ENCODE results near the gene APOC3.

The APOC3 gene

DNA sequence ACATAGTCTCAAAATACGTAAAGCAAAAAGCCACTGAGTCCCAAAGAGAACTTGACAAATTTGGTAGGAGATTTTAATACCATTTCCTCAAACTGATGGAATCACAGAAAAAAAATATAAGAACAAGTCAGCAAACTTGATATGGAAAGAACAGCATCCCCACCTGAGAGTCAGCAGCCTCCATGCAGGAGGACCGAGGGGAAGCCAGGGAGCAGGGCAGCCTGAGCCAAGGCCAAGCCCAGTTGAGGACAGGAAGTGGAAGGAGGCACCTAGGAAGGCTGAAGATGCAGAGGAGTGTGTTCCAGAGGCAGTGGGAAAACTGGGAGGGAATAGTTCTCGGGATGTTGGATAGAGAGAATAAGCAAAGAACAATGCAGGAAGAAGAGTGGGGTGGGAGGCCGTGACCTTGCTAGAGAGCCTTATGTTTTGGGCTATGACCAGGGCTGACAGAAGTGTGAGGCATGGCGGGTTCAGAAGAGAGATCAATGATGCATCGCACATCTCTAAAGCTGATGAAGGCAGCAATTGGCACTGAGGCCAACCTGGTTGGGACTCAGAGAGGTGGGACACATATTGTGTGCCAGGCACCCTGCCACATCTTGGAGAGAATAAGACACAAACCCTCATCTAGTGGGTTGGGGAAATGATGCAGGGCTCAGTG lies 22.0 kb upstream of the APOC3 start:
- no peak for DNase-seq

DNA sequence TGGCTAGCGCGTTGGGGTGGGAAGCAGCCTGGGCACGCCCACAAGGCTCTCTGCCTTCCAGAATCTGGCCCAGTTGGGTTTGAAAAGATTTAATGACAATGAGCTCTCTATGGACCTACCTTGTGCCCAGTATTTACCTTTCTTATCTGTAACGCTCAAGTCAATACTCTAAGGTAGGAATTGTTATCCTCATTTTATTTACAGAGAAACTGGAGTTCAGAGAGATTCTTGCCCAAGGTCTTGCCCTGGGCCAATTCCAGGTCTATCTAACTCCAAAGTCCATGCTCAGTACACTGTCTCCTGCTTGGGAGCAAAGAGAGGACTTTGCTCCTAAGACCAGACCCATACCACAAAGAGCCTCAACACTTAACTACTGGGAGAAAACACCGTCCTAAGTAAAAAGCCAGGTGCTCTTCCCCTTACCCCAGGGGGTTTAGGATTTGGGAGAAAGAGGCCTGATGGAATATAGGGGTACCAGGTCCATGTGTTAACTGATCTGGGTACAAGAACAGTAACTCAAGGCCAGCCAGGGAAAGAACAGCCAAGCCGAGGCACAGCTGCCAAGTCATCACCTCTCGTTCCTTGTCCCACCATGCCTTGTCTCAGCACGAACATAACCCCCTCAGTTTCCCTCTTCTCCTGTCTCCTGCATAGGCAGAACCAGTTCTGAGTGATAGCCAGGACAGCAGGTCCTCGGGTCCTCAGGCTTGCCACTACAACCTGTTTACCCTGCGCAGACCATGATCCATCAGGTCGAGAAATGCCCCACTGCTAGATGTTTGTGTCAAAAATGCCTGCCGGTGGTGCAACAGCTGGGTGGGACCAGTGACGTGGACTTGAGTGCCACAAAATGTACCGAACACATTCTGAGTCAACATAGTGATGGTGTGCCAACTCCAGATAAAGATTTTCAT lies 21.2 kb upstream of the APOC3 start:
- DNase-seq = no peak

DNA sequence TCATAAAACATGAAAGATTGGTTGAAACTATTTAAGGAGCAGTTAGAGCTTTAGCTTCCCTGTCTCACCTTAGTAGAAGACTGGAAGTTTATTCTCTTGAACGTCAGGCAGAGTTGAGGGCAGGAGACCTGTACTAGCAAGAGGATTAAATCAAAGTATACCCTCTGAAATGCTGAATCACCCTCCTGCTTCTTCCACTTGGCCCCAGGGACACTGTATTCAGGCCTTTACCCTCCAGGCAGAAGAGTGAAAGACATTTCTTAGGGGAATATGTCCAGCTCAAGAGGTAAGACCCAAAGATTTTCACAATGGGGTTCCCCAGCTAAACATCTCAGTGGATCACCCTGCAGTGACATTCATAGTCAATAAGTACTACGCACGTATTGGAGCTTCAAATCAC lies 18.5 kb upstream of the APOC3 start:
- no peak for DNase-seq

DNA sequence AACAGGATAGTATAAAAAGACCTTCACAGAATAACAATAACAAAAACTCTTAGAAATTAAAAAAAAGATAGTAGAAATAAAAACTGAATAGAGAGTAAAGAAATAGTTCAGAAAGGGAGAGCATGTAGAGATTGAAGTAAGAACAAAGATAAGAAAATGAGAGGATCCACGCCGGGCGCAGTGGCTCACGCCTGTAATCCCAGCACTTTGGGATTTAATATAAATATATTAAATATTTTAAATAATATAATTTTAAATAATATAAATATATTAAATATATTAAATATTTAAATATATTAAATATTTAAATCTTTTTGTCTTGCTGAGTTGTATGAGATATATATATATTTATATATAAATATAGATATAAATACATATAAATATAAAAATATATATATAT lies 17.6 kb upstream of the APOC3 start:
- no peak for DNase-seq

DNA sequence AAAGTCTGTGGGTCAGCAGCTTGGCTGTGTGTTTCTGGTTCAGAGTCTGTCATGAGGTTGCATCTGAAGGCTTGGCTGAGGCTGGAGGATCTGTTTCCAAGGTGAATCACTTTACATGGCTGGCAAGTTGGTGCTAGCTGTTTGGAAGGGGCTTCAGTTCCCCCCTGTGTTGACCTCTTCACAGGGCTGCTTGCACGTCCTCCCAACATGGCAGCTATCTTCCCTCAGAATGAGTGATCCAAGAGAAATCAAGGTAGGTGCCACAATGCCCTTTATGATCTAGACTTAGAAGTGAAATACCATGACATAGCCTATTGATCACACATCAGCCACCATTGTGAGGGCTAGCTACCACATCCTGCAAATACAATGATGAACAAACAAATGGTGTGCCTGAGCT lies 16.5 kb upstream of the APOC3 start:
- DNase-seq = no peak

DNA sequence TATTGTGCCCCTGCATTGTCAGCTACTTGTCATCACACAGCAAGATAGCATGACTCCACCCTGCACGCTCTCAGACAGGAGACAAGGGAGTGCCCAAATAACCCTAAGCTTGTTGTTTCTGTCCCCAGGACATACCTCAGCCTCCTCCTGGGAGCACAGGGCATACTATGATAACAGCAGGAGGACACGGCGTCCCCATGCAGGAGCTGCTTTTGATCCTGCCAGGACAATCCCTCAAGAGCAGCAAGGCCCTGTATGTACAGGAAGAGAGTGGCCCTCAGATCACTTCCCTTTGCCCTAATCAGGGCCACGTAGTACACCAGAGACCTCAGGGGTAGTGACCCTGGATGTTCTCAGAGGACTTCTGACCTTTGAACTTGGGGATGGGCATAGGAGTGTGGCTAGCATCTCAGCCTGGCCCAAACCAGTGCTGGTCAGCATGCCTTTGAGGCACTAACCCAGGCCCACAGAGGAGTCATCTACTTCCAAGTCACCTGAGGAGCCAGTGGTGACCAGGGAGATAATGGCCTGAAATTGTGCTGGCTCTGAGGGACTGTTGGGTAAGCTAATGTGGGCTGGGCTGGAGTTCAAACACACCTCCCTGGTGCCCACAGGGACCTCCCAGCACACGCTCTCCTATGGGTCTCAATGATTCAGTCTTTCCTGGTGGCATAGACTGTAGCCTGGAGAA lies 15.8 kb upstream of the APOC3 start:
- DNase-seq = no peak

DNA sequence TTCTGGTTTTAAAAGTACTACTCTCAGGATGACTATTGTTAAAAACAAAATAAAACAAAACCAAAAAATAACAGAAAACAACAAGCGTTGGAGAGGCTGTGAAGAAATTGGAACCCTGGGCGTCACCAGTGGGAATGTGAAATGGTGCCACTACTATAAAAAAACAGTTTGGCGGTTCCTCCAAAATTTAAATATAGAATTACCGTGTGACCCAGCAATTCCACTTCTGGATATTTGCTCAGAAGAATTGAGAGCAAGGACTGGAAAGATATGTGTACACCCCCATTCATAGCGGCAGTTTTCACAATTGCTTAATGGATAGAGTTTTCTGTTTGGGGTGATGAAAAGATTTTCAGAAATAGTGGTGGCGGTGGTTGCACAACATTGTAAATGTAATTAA lies 15.2 kb upstream of the APOC3 start:
- DNase-seq = no peak

DNA sequence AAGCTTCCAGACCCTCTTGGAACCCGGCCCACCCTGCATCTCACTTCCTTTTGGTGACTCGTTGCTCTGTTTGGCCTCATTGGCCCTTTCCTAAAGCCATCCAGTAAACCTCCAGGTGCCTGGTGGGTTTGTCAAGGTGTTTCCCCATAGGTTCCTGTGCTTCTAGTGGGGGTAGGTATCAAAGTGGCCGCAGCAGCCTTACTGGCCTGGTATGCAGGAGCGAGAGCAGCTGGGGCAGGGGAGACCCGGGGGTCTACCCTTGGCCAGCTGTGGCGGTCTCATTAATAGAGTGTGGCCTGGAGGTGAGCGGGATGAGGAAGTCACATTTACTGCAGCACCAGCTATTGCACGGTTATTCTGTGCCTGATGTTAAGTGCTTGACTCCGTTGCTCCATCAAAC lies 10.7 kb upstream of the APOC3 start:
- DNase-seq = no peak

DNA sequence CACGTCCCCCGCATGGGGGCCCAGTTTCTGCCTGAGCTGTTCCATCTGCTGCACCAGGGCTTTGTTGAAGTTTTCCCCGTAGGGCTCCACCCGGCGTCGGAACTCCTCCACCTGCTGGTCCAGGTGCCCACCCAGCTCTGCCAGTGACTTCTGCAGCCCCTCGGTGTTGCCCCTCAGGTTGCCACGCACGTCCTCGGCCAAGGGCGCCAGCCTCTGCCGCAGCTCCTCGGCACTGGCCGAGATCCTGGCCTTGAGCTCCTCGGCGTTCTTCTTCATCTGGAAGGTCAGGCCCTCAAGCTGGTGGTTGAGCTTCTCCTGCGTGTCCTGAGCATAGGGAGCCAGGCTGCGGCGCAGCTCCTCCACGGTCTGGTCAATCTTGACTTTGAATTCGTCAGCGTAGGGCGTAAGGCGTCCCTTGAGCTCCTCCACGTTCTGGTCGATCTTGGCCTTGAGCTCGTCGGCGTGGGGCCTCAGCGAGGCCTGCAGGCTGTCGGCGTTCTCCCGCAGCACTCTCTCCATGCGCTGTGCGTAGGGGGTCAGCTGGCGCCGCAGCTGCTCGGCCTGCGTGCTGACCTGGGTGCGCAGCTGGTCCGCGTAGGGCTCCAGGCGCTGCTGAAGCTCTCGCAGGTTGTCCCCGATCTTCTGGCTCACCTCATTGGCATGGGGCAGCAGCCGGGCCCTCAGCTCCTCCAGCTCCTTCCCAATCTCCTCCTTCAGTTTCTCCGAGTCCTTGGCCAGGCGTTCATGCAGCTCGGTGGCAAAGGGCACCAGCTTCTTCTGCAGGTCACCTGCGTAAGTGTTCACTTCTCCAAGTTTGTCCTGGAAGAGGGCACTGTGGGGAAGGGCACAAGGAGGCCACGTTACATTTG lies 8.4 kb upstream of the APOC3 start:
- no peak for DNase-seq

DNA sequence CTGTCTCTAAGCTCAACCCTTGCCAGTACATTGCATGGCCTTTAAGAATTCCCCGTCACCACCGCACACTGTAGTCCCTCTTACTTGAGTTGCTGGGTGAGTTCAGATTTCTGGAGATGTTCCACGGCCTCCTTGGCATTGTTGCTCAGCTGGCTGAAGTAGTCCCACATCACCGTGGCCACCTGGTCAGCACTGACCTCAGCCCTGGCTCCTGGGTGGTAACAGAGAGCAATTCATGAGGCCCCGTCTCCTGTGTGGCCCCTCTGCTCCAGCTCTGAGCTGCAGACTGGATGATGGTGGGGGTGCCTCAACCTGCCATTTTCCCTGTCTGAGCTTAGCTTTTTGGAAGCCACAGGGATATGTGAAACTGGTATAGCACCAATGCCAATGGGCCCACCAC lies 7.1 kb upstream of the APOC3 start:
- DNase-seq = no peak

DNA sequence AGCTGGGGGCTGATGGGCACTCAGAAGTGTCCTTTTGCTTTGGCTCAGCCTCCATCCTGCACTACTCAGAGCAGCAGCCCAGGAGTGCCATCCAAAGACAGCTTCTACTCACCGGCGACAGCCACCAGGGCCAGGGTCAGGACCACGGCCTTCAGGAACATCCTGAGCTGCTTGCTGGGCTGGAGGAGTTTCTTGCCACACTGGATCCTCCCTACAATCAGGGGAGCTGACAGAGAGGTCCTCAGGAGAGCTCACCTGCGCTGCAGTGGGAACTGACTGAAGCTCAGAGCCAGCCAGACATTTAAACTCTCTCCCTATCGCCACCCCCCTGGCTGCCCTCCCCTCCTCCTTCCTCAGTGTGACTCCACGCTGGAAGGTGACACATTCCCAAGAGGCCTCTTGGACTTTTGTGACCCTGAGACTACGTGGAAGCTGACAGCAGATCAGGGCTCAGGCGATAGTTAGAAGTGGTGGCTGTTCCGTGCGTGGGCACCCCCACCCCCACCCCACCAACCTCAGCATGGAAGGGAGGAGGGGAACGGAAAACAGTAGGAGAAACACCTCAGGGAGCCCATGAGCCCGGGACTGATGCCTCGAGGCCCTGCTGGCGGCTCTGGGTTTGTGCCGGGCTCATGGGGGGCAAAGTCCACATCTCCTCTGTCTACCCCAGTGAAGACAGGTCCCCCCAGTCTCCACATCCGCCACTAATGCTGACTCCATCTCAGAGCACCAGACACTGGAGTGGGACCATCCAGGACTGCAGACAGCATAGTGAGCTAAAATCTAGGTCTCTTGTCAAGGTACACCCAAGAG lies 6.5 kb upstream of the APOC3 start, which contains the start of gene APOA4:
Gene APOA4 (minus strand): TSS at position 274 of the 813 bp plus-strand sequence. CDS start 113 bp downstream, at position 161.
- no peak for DNase-seq

DNA sequence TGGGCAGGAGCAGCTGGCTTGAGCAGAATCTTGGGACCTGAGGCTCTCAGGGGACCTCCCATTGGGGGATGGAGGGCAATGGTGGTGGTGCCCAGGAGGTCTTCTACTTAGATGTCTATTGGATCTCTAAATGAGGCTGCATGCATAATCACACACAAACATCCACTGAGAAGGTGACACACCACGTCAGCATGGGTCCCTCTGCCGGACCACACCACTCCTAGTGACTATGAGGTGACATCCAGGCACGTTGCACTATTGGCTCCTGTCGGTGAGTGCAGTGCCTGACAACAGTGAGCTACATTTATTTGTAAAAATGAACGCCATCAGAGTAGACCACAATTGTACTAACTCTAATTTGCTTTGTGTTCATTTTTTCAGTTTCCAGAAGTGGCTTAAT lies 4.3 kb upstream of the APOC3 start:
- DNase-seq = no peak

DNA sequence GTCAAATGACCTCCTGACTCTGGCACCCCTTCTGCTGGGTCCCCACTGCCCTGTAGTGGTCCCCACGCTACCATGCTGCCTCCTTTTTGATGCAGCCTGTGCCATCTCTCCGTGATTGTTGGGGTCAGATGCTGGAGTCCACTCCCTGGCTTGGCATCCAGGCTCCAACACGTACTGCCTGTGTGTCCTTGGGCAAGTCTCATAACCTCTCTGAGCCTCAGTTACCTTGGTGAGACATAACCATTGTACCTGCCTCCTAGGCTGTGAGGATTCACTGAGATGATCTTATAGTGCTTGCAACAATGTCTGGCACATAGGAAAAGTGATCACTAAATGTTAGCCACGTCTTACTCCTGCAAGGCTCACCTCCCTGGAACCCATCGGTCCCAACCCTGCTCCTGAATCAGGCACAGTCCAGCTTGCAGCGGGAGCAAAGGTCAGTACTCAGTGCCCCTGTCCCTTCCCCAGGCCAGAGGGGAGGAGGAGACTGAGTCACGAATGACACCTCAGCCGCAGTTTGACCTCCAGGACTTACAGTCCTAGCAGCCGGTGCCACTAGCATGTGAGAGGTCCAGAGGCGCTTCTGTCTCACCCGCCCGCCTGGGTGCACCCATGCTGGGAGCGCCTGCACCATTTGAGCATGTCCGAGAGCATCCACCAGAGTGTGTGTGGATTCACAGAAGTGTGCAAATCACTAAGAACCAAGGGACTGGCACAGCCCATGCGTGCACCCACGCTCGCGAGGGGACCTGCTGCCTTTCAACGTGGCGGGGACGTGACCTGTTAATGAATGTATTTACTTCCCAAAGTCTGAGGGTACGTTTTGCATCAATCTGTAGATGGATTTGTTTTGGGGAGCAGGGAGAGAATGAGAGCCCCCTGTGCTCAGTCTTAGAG lies 3.6 kb upstream of the APOC3 start:
- no peak for DNase-seq

DNA sequence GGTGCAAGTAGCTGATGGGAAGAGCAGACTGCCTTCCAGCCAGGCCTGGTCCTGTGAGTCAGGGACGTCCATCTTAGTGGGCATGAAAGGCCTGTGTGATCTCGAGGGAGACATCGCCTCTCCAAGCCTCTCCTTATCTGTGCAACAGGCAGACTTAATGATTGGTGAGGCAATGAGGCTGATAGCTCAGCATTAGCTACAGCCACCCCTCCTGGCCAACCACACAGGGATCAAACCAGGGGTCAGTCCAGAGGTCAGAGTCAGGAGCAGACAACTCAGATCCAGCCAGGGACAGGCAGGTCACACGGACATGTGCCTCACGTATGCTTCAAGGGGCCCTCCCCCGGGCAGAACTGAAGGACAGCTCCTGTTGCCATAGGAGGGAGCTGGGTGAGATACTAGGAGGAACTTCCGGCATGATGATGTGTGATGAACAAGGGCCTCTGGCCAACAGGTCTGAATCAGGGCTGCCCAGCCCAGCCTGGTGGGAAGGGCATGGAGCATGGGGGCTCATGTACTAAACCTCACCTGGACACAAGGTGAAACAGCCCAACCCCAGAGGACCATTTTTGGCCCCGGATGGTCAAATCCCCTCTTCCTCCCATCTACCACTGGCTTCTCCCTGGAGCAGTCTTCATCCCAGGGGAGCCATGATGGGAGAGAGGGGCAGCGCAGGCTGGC lies 2.8 kb upstream of the APOC3 start:
- no peak for DNase-seq

DNA sequence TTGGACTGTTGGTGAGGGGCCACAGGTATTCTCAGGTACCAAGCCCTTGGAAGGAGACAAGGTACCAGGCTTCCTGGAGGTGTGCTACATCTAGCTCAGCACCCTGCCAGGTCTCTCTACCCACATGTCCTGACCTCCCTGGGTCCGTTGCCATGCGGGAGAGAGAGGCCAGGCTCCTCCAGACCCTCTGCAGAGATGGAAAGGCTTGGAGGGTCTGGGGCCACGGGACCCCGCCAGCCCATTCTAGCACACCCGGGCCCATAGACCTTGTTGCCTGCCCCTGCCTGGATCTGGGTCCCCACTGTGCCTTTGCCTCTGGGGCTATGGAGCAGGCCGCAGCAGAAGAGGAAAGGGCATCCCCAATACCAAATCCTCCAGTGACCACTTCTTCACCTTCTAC lies 2.2 kb upstream of the APOC3 start:
- no peak for DNase-seq

DNA sequence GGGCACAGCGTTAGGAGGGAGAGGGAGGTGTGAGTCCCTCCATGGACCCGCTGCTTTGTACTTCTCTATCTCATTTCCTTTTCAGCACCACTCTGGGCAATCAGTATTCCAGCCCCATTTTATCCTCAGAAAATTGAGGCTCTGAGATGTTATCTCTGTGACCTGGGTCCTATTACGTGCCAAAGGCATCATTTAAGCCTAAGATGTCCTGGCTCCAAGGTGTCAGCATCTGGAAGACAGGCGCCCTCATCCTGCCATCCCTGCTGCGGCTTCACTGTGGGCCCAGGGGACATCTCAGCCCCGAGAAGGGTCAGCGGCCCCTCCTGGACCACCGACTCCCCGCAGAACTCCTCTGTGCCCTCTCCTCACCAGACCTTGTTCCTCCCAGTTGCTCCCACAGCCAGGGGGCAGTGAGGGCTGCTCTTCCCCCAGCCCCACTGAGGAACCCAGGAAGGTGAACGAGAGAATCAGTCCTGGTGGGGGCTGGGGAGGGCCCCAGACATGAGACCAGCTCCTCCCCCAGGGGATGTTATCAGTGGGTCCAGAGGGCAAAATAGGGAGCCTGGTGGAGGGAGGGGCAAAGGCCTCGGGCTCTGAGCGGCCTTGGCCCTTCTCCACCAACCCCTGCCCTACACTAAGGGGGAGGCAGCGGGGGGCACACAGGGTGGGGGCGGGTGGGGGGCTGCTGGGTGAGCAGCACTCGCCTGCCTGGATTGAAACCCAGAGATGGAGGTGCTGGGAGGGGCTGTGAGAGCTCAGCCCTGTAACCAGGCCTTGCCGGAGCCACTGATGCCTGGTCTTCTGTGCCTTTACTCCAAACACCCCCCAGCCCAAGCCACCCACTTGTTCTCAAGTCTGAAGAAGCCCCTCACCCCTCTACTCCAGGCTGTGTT lies 829 bp upstream of the APOC3 start:
- DNase-seq = no peak

DNA sequence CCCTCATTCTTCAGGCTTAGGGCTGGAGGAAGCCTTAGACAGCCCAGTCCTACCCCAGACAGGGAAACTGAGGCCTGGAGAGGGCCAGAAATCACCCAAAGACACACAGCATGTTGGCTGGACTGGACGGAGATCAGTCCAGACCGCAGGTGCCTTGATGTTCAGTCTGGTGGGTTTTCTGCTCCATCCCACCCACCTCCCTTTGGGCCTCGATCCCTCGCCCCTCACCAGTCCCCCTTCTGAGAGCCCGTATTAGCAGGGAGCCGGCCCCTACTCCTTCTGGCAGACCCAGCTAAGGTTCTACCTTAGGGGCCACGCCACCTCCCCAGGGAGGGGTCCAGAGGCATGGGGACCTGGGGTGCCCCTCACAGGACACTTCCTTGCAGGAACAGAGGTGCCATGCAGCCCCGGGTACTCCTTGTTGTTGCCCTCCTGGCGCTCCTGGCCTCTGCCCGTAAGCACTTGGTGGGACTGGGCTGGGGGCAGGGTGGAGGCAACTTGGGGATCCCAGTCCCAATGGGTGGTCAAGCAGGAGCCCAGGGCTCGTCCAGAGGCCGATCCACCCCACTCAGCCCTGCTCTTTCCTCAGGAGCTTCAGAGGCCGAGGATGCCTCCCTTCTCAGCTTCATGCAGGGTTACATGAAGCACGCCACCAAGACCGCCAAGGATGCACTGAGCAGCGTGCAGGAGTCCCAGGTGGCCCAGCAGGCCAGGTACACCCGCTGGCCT lies 641 bp downstream of the APOC3 start:
- no peak for DNase-seq

DNA sequence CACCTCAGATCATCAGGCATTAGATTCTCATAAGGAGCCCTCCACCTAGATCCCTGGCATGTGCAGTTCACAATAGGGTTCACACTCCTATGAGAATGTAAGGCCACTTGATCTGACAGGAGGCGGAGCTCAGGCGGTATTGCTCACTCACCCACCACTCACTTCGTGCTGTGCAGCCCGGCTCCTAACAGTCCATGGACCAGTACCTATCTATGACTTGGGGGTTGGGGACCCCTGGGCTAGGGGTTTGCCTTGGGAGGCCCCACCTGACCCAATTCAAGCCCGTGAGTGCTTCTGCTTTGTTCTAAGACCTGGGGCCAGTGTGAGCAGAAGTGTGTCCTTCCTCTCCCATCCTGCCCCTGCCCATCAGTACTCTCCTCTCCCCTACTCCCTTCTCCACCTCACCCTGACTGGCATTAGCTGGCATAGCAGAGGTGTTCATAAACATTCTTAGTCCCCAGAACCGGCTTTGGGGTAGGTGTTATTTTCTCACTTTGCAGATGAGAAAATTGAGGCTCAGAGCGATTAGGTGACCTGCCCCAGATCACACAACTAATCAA lies 2.2 kb downstream of the APOC3 start:
- DNase-seq = no peak

All from NCI-H774 (cell line).